GM12801 (cell line): ENCODE measurements around the gene MIA.

Source experiments
- TF ChIP-seq, protein P1 (sequence below): IDR thresholded peaks from one replicate; pipeline ENCODE4 v1.5.1; 2011; ENCODE audit warnings: control low read depth; ENCODE audit not compliant: insufficient read length; ENCODE audit errors: extremely low read depth

The MIA gene

DNA sequence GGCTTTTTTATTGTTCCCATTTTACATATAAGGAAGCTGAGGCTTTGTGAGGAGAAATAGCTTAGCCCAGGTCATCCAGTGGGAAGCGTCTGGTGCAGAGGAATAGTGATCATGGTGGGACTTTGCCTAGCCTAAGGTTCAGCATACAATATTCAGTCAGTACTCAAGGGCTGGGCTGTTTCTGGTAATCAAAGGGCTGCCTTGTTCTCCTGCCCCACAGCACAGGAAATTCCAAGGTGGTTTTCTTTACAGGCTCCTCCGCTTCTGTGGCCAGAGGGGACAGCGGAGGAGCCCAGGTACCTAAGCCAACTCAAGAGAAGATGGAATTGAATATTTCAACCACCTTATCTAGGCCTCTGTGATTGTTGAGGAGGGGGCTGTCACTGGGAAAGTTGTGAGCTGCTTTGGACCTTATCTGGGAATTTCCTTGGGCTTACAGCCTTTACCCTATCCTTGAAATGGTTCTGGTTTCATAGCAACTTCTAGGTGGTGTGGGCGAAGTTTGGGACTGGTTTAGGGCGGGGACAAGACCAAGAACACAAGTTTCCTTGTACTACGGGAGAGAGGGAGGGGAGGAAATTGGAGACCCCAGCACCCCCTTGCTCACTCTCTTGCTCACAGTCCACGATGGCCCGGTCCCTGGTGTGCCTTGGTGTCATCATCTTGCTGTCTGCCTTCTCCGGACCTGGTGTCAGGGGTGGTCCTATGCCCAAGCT, at the start of gene MIA:
Gene MIA, plus strand, starts transcription at position 606 of the 716 bp plus-strand sequence. Its CDS starts 22 bp downstream, at position 628.
- TF ChIP-seq, protein P1, sequence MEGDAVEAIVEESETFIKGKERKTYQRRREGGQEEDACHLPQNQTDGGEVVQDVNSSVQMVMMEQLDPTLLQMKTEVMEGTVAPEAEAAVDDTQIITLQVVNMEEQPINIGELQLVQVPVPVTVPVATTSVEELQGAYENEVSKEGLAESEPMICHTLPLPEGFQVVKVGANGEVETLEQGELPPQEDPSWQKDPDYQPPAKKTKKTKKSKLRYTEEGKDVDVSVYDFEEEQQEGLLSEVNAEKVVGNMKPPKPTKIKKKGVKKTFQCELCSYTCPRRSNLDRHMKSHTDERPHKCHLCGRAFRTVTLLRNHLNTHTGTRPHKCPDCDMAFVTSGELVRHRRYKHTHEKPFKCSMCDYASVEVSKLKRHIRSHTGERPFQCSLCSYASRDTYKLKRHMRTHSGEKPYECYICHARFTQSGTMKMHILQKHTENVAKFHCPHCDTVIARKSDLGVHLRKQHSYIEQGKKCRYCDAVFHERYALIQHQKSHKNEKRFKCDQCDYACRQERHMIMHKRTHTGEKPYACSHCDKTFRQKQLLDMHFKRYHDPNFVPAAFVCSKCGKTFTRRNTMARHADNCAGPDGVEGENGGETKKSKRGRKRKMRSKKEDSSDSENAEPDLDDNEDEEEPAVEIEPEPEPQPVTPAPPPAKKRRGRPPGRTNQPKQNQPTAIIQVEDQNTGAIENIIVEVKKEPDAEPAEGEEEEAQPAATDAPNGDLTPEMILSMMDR = no peak

DNA sequence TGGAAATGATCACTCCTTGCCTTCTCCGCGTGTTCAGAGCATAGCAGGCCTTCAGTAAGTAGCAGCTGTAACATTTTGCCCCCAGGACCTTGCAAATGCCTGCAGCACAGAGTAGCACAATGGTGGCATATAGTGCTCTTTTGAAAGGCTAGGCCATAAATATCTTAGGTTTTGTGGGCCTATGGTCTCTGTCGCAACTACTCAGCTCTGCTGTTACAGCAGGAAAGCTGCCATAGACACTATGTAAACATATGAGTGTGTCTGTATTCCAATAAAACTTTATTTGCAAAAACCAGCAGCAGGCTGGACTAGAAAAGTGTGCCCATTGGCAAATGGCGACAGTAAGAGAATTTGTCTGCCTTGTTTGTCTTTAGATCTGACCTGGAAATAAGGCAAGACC, 49.0 kb upstream of the MIA start:
- TF ChIP-seq, protein P1 = no peak

DNA sequence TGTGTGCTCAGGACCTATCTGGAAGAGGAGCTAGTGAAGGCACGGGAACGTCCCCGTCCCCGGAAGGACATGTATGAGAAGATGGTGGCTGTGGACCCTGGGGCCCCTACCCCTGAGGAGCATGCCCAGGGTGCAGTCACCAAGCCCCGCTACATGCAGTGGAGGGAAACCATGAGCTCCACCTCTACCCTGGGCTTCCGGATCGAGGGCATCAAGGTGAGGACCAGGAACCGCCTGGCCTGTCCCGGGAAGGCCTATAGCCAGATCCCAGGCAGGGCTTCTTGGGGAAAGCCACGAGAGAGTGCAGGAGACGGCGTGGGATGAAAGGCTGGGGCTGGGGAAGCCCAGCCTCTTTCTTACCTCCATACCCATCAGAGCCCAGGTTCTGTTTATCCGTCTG, 42.2 kb upstream of the MIA start:
- TF ChIP-seq, protein P1 = no peak

DNA sequence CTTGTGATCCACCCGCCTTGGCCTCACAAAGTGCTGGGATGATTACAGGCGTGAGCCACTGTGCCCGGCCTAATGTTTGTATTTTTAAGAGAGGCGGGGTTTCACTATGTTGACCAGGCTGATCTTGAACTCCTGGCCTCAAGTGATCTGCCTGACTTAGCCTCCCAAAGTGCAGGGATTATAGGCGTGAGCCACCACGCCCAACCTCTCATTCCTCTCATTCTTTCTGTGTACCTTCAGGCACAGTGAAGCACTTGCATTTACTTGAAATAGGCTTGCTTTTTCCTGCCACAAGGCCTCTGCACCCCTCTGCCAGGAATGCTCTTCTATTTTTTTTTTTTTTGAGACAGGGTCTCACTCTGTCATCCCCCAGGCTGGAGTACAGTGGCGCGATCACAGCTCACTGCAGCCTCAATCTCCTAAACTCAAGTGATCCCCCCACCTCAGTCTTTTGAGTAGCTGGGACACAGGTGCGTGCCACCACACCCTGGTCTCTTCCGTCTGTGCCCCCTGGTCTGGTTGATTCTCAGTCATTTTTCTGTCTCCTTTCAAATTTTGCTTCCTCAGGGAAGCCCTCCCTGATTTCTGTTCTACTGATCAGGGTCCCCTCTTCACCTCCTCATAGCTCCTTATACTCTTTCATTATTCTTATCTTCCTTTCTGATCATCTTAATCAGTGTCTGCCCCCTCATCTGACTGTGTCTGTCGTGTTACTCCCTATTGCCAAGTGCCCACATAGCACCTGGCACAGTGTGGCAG, 40.1 kb upstream of the MIA start:
- TF ChIP-seq, protein P1 = no peak

DNA sequence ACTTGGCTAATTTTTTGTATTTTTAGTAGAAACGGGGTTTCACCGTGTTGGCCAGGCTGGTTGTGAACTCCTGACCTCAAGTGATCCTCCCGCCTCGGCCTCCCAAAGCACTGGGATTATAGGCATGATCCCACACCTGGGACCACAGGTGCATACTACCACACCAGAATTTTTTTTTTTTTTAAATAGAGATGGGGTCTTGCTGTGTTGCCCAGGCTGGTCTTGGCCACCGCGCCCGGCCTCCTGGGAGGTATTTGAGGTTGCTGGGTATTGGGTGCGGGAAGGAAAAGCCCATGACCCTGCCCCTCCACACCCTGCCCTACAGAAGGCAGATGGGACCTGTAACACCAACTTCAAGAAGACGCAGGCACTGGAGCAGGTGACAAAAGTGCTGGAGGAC, 38.7 kb upstream of the MIA start:
- TF ChIP-seq, protein P1 = no peak

DNA sequence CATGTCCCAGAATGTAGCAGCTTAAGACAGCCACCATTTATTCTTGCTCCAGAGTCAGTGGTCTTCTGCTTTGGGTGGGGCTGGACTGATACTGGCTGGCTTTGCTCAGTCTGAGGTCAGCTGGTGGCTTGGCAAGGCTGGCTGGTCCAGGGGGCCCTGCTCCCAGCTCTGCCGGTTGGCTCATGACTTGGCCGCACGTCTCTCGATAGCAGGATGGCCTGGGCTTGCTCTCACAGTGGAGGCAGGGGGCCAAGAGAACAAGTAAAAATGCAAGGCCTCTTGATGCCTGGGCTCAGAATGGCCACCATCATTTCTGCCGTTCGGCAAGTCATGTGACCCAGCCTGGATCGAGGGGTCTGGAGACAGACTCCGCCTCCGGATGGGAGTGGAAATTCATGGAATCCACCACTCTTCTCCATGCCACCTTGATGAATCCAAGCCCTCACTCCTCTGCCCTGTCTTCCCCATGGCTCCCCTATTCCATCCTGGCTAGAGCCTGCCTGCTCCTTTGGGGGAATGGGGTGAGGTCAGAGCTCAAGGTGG, 38.1 kb upstream of the MIA start:
- TF ChIP-seq, protein P1 = no peak

DNA sequence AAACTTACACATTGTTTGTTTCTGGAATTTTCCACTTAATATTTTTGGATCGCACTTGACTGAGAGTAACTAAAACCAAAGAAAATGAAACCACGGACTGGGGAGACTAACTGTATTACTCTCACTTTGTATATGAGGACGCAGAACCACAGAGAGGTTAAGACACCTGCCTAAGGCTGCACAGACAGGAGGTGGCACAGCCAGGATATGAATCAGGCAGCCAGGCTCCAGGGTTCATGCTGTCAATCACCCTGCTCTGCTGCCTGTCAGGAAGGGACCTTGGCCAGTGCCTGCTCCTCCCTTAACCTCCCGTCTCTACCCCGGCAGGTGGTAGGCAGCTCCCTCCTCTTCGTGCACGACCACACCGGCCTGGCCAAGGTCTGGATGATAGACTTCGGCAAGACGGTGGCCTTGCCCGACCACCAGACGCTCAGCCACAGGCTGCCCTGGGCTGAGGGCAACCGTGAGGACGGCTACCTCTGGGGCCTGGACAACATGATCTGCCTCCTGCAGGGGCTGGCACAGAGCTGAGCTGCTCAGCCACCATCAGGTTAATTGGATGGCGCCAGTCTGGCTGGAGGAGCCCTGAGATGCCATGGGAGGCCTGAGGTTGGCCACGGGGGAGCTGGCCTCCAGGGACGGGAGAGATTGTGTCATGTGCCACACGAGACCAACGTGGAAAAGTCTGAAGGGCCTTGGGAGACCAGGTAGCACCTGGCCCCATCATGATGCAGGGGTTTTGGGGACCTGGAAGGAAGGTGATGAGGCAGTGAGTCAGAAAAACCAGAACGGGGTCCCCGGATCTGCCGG, 36.1 kb upstream of the MIA start:
- TF ChIP-seq, protein P1 = no peak
